Neural crest cell (in vitro differentiated cells): ENCODE measurements around the gene UNK. TPM values are rescaled to one million over a fixed set of nuclear protein-coding genes. Genes with fewer than 3 reads are reported as not detected.

Experiments used
- DNase-seq: peaks from one replicate; pipeline ENCODE4 v3.0.0; 2021; ENCODE audit warnings: low read depth, mixed read lengths, low spot score
- H3K27ac Mint-ChIP-seq: one replicate; pipeline ENCODE4 v1.8.0; 2021; ENCODE audit warnings: mild to moderate bottlenecking, mixed read lengths; ENCODE audit not compliant: unreplicated experiment
- H3K27me3 Mint-ChIP-seq: 2 replicates; pipeline ENCODE4 v1.8.0; 2021; ENCODE audit warnings: low read depth, mild to moderate bottlenecking, mixed read lengths
- H3K36me3 Mint-ChIP-seq: 2 replicates; pipeline ENCODE4 v1.8.0; 2021; ENCODE audit warnings: low read depth, mild to moderate bottlenecking, mixed read lengths
- H3K4me1 Mint-ChIP-seq: 2 replicates; pipeline ENCODE4 v1.8.0; 2021; ENCODE audit warnings: mixed read lengths
- H3K4me3 Mint-ChIP-seq: one replicate; pipeline ENCODE4 v1.8.0; 2021; ENCODE audit warnings: mild to moderate bottlenecking, mixed read lengths
- H3K9me3 Mint-ChIP-seq: 2 replicates; pipeline ENCODE4 v1.8.0; 2021; ENCODE audit warnings: mixed read lengths
- total RNA-seq: library from RNA; stranded (reverse); gene quantifications from 2 replicates; pipeline ENCODE4 v1.2.1, GENCODE V29; 2021
- TF ChIP-seq, protein P1 (sequence below): fragments of 200-600 bp; sonication (generic); conservative IDR thresholded peaks from 2 replicates; pipeline ENCODE4 v1.5.0; 2021; ENCODE audit warnings: antibody characterized with exemption, mild to moderate bottlenecking

Gene UNK
- total RNA-seq, 1 donor from 2014 or later = 49.3 TPM

GRCh38 chr17:75834928-75835653 lies 50.5 kb downstream of the UNK start:
- DNase-seq = no peak
- Mint-ChIP-seq H3K27me3 (peaks cover 5% of the 10 kb centered on the region), H3K4me1 (peaks cover 12% of the 10 kb centered on the region), H3K9me3 (no peaks in the 10 kb centered on the region), H3K36me3 (no peaks in the 10 kb centered on the region), H3K4me3 (no peak overlapping the region), H3K27ac (no peak overlapping the region)
- TF ChIP-seq, protein P1, sequence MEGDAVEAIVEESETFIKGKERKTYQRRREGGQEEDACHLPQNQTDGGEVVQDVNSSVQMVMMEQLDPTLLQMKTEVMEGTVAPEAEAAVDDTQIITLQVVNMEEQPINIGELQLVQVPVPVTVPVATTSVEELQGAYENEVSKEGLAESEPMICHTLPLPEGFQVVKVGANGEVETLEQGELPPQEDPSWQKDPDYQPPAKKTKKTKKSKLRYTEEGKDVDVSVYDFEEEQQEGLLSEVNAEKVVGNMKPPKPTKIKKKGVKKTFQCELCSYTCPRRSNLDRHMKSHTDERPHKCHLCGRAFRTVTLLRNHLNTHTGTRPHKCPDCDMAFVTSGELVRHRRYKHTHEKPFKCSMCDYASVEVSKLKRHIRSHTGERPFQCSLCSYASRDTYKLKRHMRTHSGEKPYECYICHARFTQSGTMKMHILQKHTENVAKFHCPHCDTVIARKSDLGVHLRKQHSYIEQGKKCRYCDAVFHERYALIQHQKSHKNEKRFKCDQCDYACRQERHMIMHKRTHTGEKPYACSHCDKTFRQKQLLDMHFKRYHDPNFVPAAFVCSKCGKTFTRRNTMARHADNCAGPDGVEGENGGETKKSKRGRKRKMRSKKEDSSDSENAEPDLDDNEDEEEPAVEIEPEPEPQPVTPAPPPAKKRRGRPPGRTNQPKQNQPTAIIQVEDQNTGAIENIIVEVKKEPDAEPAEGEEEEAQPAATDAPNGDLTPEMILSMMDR = no peak

DNA sequence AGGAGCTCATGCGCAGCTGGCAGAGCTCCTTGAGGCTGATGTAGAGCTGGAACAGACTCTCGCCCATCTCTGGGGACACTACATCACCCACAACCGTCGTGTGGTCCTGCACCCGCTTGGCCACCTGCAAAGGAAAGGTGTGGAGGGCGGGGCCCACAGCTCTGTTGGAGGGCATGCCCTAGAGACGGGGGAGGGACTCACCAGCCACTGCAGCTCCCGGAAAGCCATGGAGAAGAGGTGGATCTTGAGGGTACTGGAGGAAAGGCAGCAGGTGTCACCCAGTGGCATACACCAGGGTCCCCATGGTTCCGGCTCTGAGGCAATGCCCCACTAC lies 51.0 kb downstream of the UNK start:
- H3K9me3 Mint-ChIP-seq = no peaks in the 10 kb centered on the region
- H3K27me3 Mint-ChIP-seq = peaks cover 5% of the 10 kb centered on the region
- no peak overlapping the region for H3K4me3 Mint-ChIP-seq
- no peak for DNase-seq
- TF ChIP-seq, protein P1 = no peak
- H3K27ac Mint-ChIP-seq = no peak overlapping the region
- no peaks in the 10 kb centered on the region for H3K36me3 Mint-ChIP-seq
- H3K4me1 Mint-ChIP-seq = peaks cover 12% of the 10 kb centered on the region

- H3K4me3 Mint-ChIP-seq = no peak overlapping the region
Observed at GRCh38 chr17:75836605-75837004, 52.0 kb downstream of the UNK start.

DNA sequence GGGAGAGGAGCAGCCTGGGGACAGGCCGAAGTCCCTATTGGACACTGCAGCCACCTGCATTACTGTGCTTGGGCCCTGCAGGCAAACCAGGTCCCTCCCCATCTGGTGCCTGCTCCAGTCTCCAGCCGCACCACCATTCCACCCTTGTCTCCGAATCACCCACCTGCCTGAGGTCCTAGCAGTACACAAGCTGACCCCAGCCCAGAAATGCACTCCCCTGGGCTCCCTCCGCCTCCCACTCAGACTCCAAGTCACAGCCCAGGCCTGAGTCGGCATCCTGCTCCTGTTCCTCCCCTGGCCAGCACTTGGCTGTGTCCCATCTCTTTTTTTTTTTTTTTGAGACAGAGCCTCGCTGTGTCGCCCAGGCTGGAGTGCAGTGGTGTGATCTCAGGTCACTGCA lies 53.3 kb downstream of the UNK start:
- Mint-ChIP-seq H3K4me3 (no peak overlapping the region), H3K27me3 (no peaks in the 10 kb centered on the region), H3K36me3 (no peaks in the 10 kb centered on the region), H3K4me1 (peaks cover 6% of the 10 kb centered on the region), H3K27ac (no peak overlapping the region), H3K9me3 (no peaks in the 10 kb centered on the region)
- TF ChIP-seq, protein P1 = no peak
- DNase-seq = no peak

More at GRCh38 chr17:75836605-75837004, 52.0 kb downstream of the UNK start:
- H3K27me3 Mint-ChIP-seq = peaks cover 5% of the 10 kb centered on the region
- peaks cover 12% of the 10 kb centered on the region for H3K4me1 Mint-ChIP-seq
- no peaks in the 10 kb centered on the region for H3K9me3 Mint-ChIP-seq
- DNase-seq = no peak
- no peaks in the 10 kb centered on the region for H3K36me3 Mint-ChIP-seq
- H3K27ac Mint-ChIP-seq = no peak overlapping the region
- TF ChIP-seq, protein P1 = no peak

DNA sequence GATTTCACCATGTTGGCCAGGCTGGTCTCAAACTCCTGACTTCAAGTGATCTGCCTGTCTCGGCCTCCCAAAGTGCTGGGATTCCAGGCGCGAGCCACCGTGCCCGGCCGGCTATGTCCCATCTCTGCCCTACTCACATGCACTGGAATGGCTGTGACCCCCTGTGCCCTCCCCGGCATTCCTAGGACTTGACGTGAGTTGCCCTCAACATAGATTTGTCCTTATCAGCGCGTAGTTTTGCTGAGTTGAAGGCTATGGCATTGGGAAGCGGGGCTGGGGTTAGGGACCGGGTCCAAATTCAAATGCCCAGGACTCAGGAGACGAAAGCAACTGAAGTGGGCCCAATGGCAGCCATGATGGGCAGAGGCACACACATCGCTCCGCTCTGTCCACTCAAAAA lies 53.8 kb downstream of the UNK start:
- no peaks in the 10 kb centered on the region for H3K27me3 Mint-ChIP-seq

More for the DNA sequence above, 53.8 kb downstream of the UNK start:
- Mint-ChIP-seq H3K27ac (peak overlapping the region; percentile 27), H3K9me3 (no peaks in the 10 kb centered on the region), H3K4me1 (peaks cover 1% of the 10 kb centered on the region), H3K4me3 (no peak overlapping the region), H3K36me3 (no peaks in the 10 kb centered on the region)
- DNase-seq = no peak
- TF ChIP-seq, protein P1 = no peak
